Cardiac fibroblast (primary cell): Measurements from ENCODE around the gene STX8.

Experiments used
- DNase-seq, 2 donors: peaks; one replicate each; pipeline versions ENCODE4 v3.0.0 to v3.0.0-alpha.2; 2010; ENCODE audit warnings: low read depth in 2 of 2
- H3K4me3 ChIP-seq, 2 donors: replicated peaks in 1 of 2; 1 replicate in 1 of 2; 2 replicates in 1 of 2; pipeline ENCODE4 v1.5.1; 2011; ENCODE audit warnings: low read depth in 2 of 2, low read length in 2 of 2, mild to moderate bottlenecking in 2 of 2, moderate library complexity in 1 of 2
- TF ChIP-seq, protein P1 (sequence below): IDR thresholded peaks from one replicate; pipeline ENCODE4 v1.5.1; 2011; ENCODE audit warnings: low read depth, mild to moderate bottlenecking, low read length, inconsistent platforms

The STX8 gene

DNA sequence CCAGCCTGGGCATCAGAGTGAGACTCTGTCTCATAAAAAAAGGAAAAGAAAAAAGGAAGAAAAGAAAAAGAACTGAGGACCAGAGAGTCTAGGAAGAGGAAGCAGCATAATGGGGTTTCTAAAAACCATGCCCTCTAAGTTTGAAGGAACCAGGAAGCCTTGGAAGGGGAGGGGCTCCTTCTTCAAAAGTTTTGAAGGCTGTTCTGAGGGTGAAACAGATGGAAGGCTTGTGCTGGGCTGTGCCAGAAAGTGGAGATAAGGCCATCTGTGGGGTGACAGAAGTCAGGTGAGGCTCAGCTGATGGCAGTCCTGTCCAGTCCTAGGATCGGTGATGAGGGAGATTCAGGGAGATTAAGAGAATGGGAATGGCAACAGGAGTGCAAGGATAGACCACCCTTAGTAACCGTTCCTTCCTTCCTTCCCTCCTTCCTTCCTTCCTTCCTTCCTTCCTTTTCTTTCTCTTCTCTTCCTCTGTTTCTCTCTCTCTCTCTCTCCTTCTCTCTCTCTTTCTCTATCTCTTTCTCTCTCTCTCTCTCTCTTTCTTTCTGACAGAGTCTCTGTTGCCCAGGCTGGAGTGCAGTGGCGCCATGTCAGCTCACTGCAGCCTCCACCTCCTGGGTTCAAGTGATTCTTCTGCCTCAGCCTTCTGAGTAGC, 371.7 kb downstream of the STX8 start:
- TF ChIP-seq, protein P1, sequence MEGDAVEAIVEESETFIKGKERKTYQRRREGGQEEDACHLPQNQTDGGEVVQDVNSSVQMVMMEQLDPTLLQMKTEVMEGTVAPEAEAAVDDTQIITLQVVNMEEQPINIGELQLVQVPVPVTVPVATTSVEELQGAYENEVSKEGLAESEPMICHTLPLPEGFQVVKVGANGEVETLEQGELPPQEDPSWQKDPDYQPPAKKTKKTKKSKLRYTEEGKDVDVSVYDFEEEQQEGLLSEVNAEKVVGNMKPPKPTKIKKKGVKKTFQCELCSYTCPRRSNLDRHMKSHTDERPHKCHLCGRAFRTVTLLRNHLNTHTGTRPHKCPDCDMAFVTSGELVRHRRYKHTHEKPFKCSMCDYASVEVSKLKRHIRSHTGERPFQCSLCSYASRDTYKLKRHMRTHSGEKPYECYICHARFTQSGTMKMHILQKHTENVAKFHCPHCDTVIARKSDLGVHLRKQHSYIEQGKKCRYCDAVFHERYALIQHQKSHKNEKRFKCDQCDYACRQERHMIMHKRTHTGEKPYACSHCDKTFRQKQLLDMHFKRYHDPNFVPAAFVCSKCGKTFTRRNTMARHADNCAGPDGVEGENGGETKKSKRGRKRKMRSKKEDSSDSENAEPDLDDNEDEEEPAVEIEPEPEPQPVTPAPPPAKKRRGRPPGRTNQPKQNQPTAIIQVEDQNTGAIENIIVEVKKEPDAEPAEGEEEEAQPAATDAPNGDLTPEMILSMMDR, result no peak
- no peak overlapping the region for H3K4me3 ChIP-seq

DNA sequence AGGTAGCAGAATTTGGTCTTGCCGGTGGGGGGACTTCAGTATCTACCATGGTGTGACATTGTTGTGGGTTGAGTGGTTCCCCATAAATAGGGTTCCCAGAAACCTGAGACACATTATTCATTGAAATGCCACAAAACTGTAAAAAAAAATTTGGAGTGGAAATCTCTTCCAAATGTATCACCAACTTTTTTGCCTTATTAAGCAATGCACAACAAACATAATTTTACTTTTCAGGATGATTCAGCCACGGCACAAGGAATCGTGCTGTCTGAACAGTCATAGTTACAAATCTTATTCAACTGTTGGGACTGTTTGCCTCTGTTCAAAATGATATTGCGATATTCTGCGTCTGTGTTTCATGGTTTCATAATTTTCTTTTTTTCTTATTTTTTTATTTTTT, 373.1 kb downstream of the STX8 start:
- TF ChIP-seq, protein P1, result no peak
- DNase-seq, result peak in 1 of 2 donors; percentile 6
- no peak overlapping the region for H3K4me3 ChIP-seq

More for the DNA sequence above, 371.7 kb downstream of the STX8 start:
- no peak for DNase-seq

DNA sequence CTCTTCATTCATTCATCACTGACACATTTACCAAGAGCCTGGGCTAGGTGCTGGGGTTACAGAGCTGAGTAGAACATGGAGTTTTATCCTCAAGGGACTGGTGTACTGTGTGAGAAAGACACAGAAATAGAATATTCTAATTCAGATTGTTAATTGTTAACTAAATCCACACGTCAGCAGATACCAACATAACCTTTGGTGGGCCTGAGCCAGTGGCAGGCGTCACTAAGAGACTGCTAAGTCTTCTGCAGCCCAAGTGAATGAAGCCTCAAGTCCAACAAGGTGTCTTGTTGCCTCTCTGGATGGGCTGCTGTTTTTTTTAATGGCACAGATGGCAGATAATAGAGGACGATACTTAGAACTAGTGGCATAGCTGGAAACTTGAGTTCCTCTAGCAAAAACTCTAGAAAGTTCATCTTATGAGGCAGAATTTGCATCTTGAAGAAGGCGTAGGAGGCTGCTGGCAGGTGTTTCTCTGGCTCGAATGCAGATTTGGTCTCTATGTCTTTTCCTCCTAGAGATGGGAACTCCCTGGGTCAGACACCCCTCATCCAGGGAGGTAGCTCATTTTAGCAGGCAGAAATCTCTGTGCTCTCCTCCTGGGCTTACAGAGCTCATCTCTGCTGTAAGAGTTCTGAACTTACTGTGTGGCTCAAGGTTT, 374.8 kb downstream of the STX8 start:
- TF ChIP-seq, protein P1, result no peak
- no peak overlapping the region for H3K4me3 ChIP-seq
- DNase-seq, result no peak
